Neural cell (in vitro differentiated cells): Measurements from ENCODE around the gene MRPL44.

Experiments
- EP300 ChIP-seq: fragments of 450-650 bp; conservative IDR thresholded peaks from 2 replicates; pipeline ENCODE4 v1.6.1; 2014; ENCODE audit warnings: antibody characterized with exemption, mild to moderate bottlenecking, moderate library complexity; ENCODE audit not compliant: poor library complexity, severe bottlenecking
- POLR2AphosphoS5 ChIP-seq: IDR thresholded peaks from 2 replicates; pipeline ENCODE4 v1.6.1; 2012
- RAD21 ChIP-seq: fragments of 450-650 bp; conservative IDR thresholded peaks from 2 replicates; pipeline ENCODE4 v1.6.1; 2014; ENCODE audit warnings: antibody characterized with exemption, mild to moderate bottlenecking, moderate library complexity
- SMC3 ChIP-seq: fragments of 450-650 bp; conservative IDR thresholded peaks from 2 replicates; pipeline ENCODE4 v1.6.1; 2014; ENCODE audit warnings: antibody characterized with exemption, mild to moderate bottlenecking, moderate library complexity; ENCODE audit not compliant: poor library complexity
- TF ChIP-seq, protein P1 (sequence below): IDR thresholded peaks from 2 replicates; pipeline ENCODE4 v1.6.1; 2012; ENCODE audit warnings: borderline replicate concordance
- TF ChIP-seq, protein P2 (sequence below): fragments of 450-650 bp; IDR thresholded peaks from 2 replicates; pipeline ENCODE4 v1.5.1; 2014; ENCODE audit warnings: antibody characterized with exemption, mild to moderate bottlenecking, moderate library complexity; ENCODE audit not compliant: poor library complexity, severe bottlenecking

DNA sequence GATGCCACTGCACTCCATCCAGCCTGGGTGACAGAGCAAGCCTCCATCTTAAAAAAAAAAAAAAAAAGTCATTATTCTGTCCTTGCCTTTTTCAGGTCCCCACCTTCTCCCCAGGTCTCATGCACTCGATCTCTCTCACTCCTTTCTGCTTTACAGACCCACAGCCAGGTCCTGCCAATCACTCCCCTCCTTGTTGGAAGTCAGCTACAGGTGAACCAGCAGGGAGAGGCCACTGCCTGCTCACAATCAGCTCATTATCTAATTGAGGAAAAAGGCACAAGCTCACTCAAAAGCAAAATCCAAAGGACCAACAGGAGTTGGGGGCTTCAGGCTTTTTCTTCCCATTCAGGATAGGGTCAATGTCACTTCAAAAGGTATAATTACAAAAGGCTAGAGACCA, 14.1 kb upstream of the MRPL44 start:
- TF ChIP-seq POLR2AphosphoS5 (no peak), EP300 (no peak), RAD21 (no peak), SMC3 (no peak)
- TF ChIP-seq, protein P1, sequence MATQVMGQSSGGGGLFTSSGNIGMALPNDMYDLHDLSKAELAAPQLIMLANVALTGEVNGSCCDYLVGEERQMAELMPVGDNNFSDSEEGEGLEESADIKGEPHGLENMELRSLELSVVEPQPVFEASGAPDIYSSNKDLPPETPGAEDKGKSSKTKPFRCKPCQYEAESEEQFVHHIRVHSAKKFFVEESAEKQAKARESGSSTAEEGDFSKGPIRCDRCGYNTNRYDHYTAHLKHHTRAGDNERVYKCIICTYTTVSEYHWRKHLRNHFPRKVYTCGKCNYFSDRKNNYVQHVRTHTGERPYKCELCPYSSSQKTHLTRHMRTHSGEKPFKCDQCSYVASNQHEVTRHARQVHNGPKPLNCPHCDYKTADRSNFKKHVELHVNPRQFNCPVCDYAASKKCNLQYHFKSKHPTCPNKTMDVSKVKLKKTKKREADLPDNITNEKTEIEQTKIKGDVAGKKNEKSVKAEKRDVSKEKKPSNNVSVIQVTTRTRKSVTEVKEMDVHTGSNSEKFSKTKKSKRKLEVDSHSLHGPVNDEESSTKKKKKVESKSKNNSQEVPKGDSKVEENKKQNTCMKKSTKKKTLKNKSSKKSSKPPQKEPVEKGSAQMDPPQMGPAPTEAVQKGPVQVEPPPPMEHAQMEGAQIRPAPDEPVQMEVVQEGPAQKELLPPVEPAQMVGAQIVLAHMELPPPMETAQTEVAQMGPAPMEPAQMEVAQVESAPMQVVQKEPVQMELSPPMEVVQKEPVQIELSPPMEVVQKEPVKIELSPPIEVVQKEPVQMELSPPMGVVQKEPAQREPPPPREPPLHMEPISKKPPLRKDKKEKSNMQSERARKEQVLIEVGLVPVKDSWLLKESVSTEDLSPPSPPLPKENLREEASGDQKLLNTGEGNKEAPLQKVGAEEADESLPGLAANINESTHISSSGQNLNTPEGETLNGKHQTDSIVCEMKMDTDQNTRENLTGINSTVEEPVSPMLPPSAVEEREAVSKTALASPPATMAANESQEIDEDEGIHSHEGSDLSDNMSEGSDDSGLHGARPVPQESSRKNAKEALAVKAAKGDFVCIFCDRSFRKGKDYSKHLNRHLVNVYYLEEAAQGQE: no peak
- TF ChIP-seq, protein P2, sequence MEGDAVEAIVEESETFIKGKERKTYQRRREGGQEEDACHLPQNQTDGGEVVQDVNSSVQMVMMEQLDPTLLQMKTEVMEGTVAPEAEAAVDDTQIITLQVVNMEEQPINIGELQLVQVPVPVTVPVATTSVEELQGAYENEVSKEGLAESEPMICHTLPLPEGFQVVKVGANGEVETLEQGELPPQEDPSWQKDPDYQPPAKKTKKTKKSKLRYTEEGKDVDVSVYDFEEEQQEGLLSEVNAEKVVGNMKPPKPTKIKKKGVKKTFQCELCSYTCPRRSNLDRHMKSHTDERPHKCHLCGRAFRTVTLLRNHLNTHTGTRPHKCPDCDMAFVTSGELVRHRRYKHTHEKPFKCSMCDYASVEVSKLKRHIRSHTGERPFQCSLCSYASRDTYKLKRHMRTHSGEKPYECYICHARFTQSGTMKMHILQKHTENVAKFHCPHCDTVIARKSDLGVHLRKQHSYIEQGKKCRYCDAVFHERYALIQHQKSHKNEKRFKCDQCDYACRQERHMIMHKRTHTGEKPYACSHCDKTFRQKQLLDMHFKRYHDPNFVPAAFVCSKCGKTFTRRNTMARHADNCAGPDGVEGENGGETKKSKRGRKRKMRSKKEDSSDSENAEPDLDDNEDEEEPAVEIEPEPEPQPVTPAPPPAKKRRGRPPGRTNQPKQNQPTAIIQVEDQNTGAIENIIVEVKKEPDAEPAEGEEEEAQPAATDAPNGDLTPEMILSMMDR: no peak
